Head of caudate nucleus (tissue), 42 donors: ENCODE measurements around the gene RNF8.

ENCODE experiments used
- DNase-seq, 42 donors: peaks; one replicate each; pipeline versions ENCODE4 v3.0.0 to v3.0.0-alpha.2; 2020 to 2021; ENCODE audit warnings: mixed read lengths in 7 of 42
- intact Hi-C: fragments of 100-400 bp; cut with DNase I; formaldehyde crosslinking; loops from one replicate; pipeline ENCODE4 v1.15.0; 2022

Gene RNF8

DNA sequence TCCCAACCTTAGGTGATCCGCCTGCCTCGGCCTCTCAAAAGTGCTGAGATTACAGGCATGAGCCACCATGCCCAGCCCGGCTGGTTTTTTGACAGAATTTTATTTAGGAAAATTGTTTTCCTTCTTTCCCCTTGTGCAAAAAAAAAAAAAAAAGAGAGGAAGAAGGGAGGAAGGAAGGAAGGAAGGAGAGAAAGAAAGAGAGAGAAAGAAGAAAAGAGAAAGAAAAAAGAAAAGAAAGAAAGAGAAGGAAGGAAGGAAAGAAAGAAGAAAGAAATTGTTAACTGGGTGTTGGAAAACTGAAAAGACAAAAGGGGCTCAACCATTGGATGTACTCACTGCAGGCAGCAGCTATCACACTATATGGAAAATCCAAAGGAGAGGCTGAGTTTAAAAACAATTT is 1.4 kb upstream of the RNF8 start:
- no peak for DNase-seq
- intact Hi-C loops, result loop anchor here (10.0 kb wide), 1 partner anchor 82 kb away; the partner anchor contains the start of gene CMTR1

- intact Hi-C loops, result loop anchor here (10.0 kb wide), 1 partner anchor 80 kb away; the partner anchor contains the start of gene CMTR1
- DNase-seq, result peak in 37 of 42 donors; percentile 1 to 63 (median 27)
Measured at GRCh38 chr6:37354526-37355384, 972 bp downstream of the RNF8 start.

DNA sequence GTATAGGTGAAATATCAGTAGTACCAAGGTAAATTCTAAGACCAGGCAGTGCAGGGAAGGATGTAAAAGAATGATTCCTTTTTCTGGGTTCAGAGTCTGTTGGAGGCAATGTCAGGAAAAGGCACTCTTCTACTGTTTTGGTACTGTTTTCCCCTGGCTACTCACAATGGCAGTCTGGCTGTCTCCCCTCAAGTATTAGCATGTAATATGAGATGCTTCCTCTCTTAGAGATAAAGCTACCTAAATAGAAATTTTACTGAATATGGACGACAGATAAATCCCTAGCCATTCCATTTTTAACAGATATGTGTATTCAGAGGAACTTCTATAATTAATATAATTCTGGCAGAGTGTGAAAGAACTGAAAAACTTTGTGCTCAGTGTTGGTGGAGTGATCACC is 3.5 kb downstream of the RNF8 start:
- DNase-seq, result no peak
- intact Hi-C loops, result loop anchor here (10.0 kb wide), 1 partner anchor 78 kb away; the partner anchor contains the start of gene CMTR1

GRCh38 chr6:37357860-37358259 is 4.1 kb downstream of the RNF8 start:
- intact Hi-C loops, result loop anchor here (10.0 kb wide), 1 partner anchor 77 kb away; the partner anchor contains the start of gene CMTR1
- DNase-seq, result no peak

- intact Hi-C loops, result loop anchor here (10.0 kb wide), 1 partner anchor 76 kb away; the partner anchor contains the start of gene CMTR1
- no peak for DNase-seq
Measured at GRCh38 chr6:37359039-37359438, 5.3 kb downstream of the RNF8 start.

DNA sequence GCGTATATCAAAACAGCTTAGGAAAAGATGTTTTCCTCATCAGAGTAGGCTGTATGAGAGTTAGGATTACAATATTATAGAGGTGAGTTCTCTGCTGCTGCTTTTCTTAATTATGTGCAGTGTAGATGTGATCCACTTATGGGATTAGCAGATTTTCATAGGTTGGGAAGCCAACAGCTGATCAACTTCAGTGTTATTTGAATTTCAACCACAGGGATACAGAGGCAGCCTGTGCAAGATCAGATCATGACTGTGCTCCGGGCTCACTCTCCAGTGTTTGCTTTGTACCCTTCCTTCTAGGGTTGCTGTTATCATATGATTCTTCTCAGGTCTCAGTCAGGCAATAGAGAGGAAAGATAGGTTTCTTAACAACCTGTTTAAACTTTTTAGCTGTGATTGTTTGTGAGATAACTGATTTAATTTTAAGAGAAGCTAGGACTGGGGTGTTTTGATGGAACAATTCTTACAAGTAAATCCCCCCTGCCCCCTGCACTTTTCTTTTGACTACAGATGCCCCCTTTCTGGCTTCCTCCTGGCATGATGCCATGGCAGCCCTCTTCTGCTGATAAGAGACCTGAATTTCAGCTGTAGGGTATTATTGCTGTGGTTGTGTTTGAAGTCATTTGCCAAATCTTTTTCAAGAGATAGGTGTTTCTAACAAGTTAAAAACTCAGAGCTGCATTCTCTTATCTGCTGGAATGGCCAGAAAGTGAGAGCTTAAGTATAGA is 8.5 kb downstream of the RNF8 start:
- intact Hi-C loops, result loop anchor here (10.0 kb wide), 1 partner anchor 333 kb away; the partner anchor contains the start of gene MDGA1
- DNase-seq, result no peak

DNA sequence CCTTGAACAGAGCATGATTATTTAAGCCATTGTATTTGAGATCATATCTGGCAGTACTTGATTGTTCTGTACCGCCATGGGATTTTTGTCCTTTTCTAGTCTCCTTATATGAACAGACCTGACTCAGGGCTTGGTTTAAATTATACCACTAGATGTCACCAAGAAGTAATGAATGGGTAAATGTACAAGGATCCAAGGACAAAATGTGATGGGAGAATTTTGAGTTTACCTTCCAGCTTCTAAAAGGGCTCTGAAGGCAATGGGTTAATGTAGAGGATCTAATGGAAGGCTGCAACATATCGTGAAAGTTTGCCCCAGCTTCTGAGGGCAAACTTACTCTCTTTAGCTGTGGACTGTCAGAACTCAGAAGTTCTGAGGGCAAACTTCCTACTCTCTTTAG is 12.0 kb downstream of the RNF8 start:
- intact Hi-C loops, result loop anchor here (10.0 kb wide), 1 partner anchor 329 kb away; the partner anchor contains the start of gene MDGA1
- no peak for DNase-seq

- intact Hi-C loops, result loop anchor here (10.0 kb wide), 1 partner anchor 328 kb away; the partner anchor contains the start of gene MDGA1
- DNase-seq, result no peak
Measured at GRCh38 chr6:37366910-37367309, 13.1 kb downstream of the RNF8 start.

- intact Hi-C loops, result loop anchor here (10.0 kb wide), 1 partner anchor 326 kb away; the partner anchor contains the start of gene MDGA1
- no peak for DNase-seq
Measured at GRCh38 chr6:37368961-37369320, 15.2 kb downstream of the RNF8 start.

GRCh38 chr6:37369321-37370201 is 15.8 kb downstream of the RNF8 start:
- peak in 2 of 42 donors; percentile 8 to 21 for DNase-seq
- intact Hi-C loops, result loop anchor here (10.0 kb wide), 1 partner anchor 325 kb away; the partner anchor contains the start of gene MDGA1

DNA sequence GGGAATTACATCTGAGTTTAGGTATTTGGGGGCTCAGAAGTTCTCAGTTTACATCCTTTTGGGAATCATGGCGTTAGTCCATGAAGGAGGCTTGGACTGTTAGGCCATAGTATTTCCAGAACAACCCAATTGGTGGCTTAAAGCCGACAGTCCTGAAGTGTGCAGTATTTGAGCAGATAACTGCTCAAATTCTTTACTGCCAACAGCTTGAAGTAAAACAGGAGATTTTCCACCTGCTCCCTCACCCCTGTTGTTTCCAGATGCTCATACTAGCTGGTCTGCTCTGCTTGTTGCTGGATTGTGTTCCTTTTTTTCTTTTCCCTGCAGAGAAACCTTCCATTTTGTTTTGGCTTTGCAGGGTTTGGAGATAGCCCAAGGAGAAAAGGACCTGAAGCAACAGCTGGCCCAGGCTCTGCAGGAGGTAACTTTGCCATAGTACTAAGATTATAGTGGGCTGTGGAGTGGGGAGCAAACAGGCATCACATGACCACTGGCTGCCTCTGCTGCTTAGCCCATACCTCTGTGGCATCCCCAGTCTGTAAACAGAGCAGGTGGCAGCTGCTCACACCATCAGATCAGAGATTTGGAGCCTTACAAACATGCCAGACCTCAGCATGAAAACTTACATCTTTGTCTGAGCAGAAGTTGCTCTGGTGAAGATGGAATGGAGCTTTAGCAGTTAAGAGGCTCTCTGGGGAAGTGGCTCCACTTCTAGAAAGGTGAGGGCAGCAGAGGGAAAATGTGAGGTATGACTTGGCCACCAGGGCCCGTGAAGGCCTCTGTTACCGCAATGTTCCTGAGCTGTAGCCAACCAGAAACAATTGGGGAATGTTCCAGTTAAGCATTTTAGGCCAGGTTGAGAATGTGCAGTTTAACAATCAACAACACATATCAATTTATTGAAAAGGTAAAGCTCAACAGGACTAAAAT is 17.6 kb downstream of the RNF8 start:
- no peak for DNase-seq
- intact Hi-C loops, result no loop called here

- intact Hi-C loops, result no loop called here
- no peak for DNase-seq
Measured at GRCh38 chr6:37372116-37372515, 18.3 kb downstream of the RNF8 start.

- intact Hi-C loops, result no loop called here
Measured at GRCh38 chr6:37373822-37374471, 20.2 kb downstream of the RNF8 start.

DNA sequence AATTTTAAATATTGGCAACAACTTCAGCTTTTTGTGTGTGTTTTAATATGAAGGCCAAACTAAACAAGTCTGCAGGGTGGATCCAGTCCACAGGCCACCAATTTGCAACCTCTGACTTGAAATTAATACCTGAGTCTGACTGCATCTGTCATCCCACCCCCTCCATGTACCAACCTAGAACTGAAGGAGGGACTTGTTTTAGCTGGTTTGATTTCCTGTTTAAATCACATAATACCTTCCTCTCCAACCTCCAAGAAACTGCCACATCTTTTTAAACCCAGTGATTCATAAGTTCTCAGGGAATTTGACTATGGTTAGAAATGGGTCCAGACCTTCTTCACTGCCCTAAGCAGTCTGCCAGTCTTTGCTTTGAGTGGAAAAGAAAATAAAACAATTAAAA is 21.6 kb downstream of the RNF8 start:
- intact Hi-C loops, result no loop called here
- peak in 2 of 42 donors; percentile 18 to 20 for DNase-seq

More at GRCh38 chr6:37373822-37374471, 20.2 kb downstream of the RNF8 start:
- no peak for DNase-seq

DNA sequence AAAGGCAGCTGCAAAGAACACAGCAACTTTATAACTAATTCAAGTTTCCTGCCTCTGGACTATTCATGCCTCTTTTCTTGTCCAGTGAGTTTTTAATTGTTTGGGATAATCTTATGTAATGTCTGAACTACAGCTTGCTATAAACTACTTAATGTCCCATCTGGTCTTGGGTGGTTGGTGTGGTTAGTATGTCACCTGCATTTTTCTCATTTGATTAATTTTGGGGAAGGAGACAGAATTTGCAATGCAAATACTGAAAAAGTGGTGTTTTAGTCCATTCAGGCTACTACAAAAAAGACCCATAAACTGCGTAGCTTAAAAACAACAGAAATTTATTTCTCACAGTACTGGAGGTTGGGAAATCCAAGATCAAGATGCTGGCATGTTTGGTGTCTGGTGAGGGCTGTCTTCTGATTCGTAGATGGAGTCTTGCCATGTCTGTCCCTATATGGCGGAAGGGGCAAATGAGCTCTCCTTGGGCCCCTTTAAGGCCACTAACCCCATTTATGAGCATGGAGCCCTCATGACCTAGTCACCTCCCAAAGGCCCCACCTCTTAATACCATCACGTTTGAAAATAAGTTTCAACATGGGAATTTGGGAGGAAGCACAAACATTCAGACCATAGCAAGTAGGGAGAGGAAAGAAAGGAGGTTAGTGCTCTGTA is 22.4 kb downstream of the RNF8 start:
- no peak for DNase-seq
- intact Hi-C loops, result no loop called here

DNA sequence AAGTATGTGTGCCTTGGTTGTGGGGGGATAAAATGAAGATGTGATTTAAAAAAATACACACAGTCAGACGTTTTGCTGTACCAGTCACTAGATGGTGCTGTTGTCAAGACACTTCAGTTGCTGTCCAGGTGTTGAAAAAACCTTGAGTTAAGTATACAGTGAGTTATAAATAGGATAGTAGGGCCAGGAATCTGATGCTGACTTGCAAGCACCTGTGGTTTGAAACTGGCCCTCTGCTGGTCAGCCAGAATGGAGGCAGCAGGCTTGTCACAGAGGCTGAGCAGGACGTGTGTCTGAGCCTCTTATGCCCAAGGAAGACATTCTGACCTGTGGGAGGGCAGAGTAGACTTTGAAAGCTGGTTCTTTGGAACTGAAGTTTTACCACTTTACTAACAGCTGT is 27.8 kb downstream of the RNF8 start:
- intact Hi-C loops, result no loop called here
- DNase-seq, result peak in 6 of 42 donors; percentile 2 to 40 (median 9)
